ENCODE results near the gene MAN2A1.
A peak's percentile ranks its signal among the peaks of the same experiment; 100 is the strongest.

MAN2A1 gene

DNA sequence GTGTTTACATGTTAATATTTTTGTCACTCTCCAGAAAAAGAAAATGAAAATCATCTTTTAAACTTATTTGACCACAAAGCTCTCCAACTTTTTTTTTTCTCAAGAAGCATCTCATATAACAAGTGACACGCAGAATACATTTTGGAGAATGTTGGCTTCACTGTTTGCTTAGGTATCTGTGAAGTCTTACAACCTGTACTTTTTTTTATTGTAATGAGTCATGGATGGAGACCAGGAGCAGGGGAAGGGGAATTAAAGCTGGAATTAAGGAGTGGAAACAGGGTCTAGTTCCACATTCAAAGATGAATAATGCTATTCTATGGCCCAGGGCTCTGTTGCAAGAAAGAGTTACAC, 211.9 kb downstream of the MAN2A1 start:
- ATAC-seq (ENCODE audit: low read depth) (no peak), DNase-seq (ENCODE audit: low spot score in 2 of 2) (no peak)
- H3K27me3 Mint-ChIP-seq = peaks cover 11% of the 10 kb centered on the region
- H3K4me1 Mint-ChIP-seq = no peaks in the 10 kb centered on the region
- no peak overlapping the region for H3K4me3 Mint-ChIP-seq
- H3K27ac Mint-ChIP-seq = no peak overlapping the region
- no peaks in the 10 kb centered on the region for H3K36me3 Mint-ChIP-seq
- no peaks in the 10 kb centered on the region for H3K9me3 Mint-ChIP-seq

DNA sequence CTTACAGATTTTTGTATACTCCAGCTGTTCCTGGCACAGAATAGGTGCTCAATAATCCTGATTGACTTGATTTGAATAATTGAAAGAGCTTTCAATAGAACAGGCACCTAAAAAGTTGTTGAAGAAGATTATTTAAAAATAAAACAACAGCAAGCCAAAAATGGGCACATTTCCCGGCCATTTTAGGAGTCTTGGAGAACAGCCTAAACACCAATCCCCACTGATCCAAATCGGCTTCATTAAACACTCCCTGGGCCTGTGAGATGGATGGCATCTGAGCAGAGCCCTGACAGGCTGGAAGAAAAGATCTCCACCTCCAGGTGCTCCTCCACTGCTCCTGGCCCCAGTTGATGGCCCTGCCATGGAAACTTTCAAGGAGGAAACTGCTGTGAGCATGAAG, 213.3 kb downstream of the MAN2A1 start:
- no peak for ATAC-seq (ENCODE audit: low read depth)
- H3K27ac Mint-ChIP-seq = no peak overlapping the region
- no peaks in the 10 kb centered on the region for H3K36me3 Mint-ChIP-seq
- no peak for DNase-seq (ENCODE audit: low spot score in 2 of 2)
- H3K27me3 Mint-ChIP-seq = peaks cover 14% of the 10 kb centered on the region
- no peaks in the 10 kb centered on the region for H3K9me3 Mint-ChIP-seq
- H3K4me1 Mint-ChIP-seq = no peaks in the 10 kb centered on the region
- H3K4me3 Mint-ChIP-seq = no peak overlapping the region

DNA sequence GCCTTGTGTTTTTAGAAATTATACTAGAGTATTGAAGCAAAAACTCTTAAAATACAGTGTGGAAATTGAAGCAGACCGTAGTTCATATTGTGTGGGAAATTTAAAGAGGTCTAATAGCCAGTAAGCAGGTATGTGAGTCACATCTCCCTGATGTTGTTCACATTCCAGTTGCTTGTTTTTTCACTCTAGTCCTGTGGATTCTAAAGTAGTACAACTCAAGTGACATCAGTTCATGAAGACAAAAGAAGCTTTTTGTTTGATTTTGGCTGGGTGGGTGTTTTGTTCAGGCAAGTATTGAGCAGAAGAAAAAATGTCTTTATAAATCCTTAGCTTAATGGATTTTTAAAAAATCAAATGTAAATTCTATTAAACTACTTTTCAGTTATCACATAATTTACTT, 216.2 kb downstream of the MAN2A1 start:
- H3K27me3 Mint-ChIP-seq = peaks cover 8% of the 10 kb centered on the region
- DNase-seq (ENCODE audit: low spot score in 2 of 2) (no peak), ATAC-seq (ENCODE audit: low read depth) (no peak)
- H3K4me1 Mint-ChIP-seq = no peaks in the 10 kb centered on the region
- H3K27ac Mint-ChIP-seq = no peak overlapping the region
- no peaks in the 10 kb centered on the region for H3K36me3 Mint-ChIP-seq
- H3K4me3 Mint-ChIP-seq = no peak overlapping the region
- H3K9me3 Mint-ChIP-seq = no peaks in the 10 kb centered on the region

DNA sequence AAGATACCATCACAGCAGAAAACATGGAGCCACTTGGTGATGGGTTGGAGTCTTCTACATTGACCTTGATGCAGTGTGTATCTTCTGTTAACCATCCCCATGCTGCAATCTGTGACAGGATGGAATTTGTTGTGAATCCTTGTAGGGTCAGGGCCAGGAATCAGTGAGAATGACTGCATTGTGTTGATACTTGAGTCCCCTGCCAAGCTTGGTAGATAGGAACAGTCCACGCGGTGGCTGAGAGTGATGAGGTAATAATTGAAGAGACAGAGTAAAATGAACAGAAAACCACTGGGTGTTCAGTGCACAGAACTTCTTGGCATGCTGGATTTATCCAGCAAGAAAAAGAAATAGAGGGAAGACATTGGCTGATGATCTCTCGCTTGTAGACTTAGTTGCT, 217.5 kb downstream of the MAN2A1 start:
- ATAC-seq (ENCODE audit: low read depth) (no peak), DNase-seq (ENCODE audit: low spot score in 2 of 2) (no peak)
- Mint-ChIP-seq H3K9me3 (no peaks in the 10 kb centered on the region), H3K36me3 (no peaks in the 10 kb centered on the region), H3K27ac (no peak overlapping the region), H3K27me3 (peaks cover 6% of the 10 kb centered on the region), H3K4me3 (no peak overlapping the region), H3K4me1 (no peaks in the 10 kb centered on the region)

DNA sequence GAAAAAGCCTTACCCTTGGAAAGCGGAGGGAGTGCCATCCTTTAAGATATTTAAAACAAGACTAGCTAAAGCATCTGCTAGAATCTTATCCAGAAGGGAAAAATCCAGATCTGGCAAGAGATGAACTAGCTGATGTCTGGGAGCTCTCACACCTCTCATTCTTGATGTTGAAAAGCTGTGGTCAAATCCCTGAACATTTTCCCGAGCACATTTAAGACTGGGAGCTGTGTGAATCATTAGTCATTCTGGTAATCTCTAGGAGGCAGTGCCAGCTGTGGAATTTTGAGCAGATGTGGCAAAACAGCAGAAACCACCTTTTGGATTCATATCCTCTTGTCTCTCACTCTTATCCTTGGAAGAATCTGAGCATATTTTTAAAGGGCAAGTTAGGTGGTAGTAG, 218.0 kb downstream of the MAN2A1 start:
- no peaks in the 10 kb centered on the region for H3K9me3 Mint-ChIP-seq
- ATAC-seq (ENCODE audit: low read depth) (no peak), DNase-seq (ENCODE audit: low spot score in 2 of 2) (no peak)
- H3K27ac Mint-ChIP-seq = no peak overlapping the region
- H3K36me3 Mint-ChIP-seq = no peaks in the 10 kb centered on the region
- peaks cover 6% of the 10 kb centered on the region for H3K27me3 Mint-ChIP-seq
- no peak overlapping the region for H3K4me3 Mint-ChIP-seq
- H3K4me1 Mint-ChIP-seq = no peaks in the 10 kb centered on the region

DNA sequence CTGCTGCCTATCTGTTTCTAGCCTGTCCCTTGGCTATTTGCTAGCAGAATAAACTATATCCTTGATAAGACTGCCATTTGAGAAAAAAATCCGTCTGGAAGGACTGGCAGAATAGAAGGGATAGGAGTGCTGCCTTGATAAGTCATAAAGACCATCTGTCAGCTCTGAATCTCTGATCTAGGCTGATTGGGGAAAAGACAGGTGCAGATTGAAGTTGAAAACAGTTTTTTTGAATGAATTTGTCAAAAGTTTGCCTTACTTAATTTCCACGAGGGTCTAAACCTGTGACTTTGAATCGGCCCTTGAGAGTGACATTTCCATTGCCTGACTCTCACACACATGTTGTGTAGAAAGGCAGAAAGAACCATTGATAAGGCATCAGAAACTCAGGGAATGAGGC, 218.6 kb downstream of the MAN2A1 start:
- Mint-ChIP-seq H3K4me1 (no peaks in the 10 kb centered on the region), H3K27ac (no peak overlapping the region), H3K36me3 (no peaks in the 10 kb centered on the region), H3K27me3 (peaks cover 6% of the 10 kb centered on the region), H3K9me3 (no peaks in the 10 kb centered on the region), H3K4me3 (no peak overlapping the region)
- no peak for ATAC-seq (ENCODE audit: low read depth)
- DNase-seq (ENCODE audit: low spot score in 2 of 2) = no peak

DNA sequence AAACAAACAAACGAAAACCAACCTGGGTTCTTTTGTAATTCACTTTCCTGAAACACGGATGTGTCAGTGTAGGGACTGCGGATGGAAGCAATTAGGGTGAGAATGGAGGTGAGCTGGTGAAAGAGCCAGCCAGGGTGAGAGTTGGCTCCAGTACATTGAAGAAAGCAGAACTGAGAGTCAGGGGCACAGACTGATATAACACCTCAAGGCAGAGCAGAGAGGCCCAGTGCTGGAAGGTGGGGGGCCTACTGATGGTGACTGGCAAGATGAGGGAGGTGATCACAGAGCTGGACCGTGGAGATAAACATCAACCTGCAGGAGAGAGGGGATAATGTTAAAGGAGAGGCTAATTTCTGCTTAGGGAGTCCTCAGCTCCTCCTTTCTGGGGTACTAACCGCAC, 221.1 kb downstream of the MAN2A1 start:
- Mint-ChIP-seq H3K4me1 (no peaks in the 10 kb centered on the region), H3K4me3 (no peak overlapping the region), H3K27ac (no peak overlapping the region), H3K27me3 (peaks cover 6% of the 10 kb centered on the region), H3K36me3 (no peaks in the 10 kb centered on the region), H3K9me3 (no peaks in the 10 kb centered on the region)
- DNase-seq (ENCODE audit: low spot score in 2 of 2) (no peak), ATAC-seq (ENCODE audit: low read depth) (peak; percentile 35)

DNA sequence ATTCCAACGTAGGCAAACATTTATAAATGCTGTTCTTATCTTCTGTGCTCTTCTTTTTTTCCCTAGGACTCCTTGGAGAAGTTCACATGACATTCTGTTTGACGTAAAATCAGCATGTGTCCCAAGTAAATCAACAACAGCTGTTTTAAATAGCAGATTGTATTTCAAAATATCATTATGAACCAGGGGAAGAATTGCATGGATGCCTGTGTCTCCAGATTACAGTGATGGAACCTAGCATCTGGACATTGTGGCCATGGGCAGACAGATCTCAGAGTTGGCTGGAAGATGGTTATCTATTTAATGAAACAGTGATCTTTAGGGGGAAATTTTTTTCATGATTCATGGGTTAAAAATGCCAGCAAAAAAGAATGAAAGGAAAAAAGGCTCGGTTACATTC, 222.0 kb downstream of the MAN2A1 start:
- H3K27ac Mint-ChIP-seq = no peak overlapping the region
- H3K4me3 Mint-ChIP-seq = no peak overlapping the region
- no peak for DNase-seq (ENCODE audit: low spot score in 2 of 2)
- H3K36me3 Mint-ChIP-seq = no peaks in the 10 kb centered on the region
- no peak for ATAC-seq (ENCODE audit: low read depth)
- peaks cover 6% of the 10 kb centered on the region for H3K27me3 Mint-ChIP-seq
- H3K4me1 Mint-ChIP-seq = no peaks in the 10 kb centered on the region
- H3K9me3 Mint-ChIP-seq = no peaks in the 10 kb centered on the region

DNA sequence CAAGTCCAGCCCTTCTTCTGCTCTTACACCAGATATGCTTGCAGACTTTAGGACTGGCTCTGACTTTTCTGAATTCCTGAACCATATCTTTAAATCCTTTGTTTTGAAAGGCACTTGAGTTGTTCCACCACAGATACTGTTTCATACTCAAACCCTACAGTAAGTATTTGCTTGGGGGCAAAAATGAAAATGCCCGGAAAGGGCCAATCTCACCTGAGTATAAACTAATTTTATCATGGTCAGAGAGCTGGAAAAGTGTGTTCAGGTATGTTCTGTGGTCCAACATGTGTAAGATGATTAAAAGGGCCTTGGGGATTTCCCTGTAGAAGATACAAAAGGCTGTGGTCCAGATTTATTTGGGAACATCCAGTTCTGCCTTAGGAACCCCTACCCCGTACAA, 225.2 kb downstream of the MAN2A1 start:
- H3K9me3 Mint-ChIP-seq = no peaks in the 10 kb centered on the region
- H3K27me3 Mint-ChIP-seq = no peaks in the 10 kb centered on the region
- no peak overlapping the region for H3K27ac Mint-ChIP-seq
- DNase-seq (ENCODE audit: low spot score in 2 of 2) (no peak), ATAC-seq (ENCODE audit: low read depth) (no peak)
- no peaks in the 10 kb centered on the region for H3K4me1 Mint-ChIP-seq
- H3K4me3 Mint-ChIP-seq = no peak overlapping the region
- H3K36me3 Mint-ChIP-seq = no peaks in the 10 kb centered on the region

DNA sequence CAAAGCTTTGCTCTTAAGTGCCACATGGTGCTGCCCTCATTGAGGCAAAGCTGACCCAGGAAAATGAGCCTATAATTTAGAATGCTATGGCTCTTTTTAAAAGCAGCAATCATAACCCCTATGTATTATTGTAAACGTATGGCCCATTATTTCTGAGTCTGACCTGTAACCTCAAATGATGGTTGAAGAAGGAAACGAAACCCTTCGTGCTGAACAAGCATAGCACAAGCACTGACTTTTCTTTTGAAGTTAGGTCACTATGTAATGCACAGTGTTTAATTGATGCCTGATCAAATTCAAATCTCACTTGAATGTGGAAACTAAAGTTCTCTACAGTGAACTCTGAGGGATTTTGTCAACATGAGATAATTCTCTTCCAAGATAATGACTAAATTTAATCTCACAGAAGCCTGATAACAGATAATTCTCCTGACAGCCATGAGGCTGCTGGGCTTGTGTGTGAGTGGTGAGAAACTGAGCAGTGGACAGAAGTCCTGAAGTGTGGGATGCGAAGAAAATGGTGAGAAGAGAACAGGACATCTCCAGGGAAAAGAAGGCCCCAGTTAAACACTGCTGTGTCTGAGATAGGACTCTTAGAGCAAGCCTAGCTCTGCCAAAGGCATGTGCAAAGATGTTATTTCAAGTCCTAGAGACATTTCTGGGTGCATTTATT, 226.9 kb downstream of the MAN2A1 start:
- H3K36me3 Mint-ChIP-seq = no peaks in the 10 kb centered on the region
- H3K9me3 Mint-ChIP-seq = no peaks in the 10 kb centered on the region
- no peak overlapping the region for H3K4me3 Mint-ChIP-seq
- ATAC-seq (ENCODE audit: low read depth) = no peak
- no peaks in the 10 kb centered on the region for H3K27me3 Mint-ChIP-seq
- no peaks in the 10 kb centered on the region for H3K4me1 Mint-ChIP-seq
- no peak overlapping the region for H3K27ac Mint-ChIP-seq
- no peak for DNase-seq (ENCODE audit: low spot score in 2 of 2)

Data from memory B cell (primary cell).